ENCODE results near the gene DET1.

Gene DET1

DNA sequence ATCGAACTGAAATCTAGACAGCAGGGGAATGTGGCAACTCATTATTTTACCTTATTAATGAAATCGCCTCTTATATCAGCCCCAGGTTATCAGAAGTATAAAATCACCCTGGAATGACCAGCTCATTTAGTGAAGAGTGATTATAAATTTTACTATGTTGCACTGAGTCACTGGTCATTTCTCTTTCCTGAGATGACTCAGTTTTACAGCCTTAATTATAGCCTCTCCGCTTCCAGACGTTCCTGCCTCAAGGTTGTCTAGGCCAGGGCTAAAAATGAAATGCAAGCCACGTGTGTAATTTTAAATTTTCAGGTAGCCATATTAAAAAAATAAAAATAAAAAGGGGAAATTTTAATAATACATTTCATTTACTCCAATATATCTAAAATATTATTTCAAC is 33.3 kb downstream of the DET1 start:
- DNase-seq (ENCODE audit: low read depth), result peak; percentile 4
- Histone ChIP-seq H3K4me1 (ENCODE audit: control insufficient read depth, insufficient read depth, low read length) (no peaks in the 10 kb centered on the region), H3K4me3 (ENCODE audit: low read length) (no peak overlapping the region), H3K9me3 (ENCODE audit: control insufficient read depth, low read length) (no peaks in the 10 kb centered on the region), H3K36me3 (ENCODE audit: control insufficient read depth, insufficient read depth, low read length, severe bottlenecking) (peaks cover 48% of the 10 kb centered on the region), H3K9ac (ENCODE audit: low read length) (no peak overlapping the region), H3K27me3 (replicated peaks; ENCODE audit: control insufficient read depth, insufficient read depth, low read length) (no peaks in the 10 kb centered on the region)

DNA sequence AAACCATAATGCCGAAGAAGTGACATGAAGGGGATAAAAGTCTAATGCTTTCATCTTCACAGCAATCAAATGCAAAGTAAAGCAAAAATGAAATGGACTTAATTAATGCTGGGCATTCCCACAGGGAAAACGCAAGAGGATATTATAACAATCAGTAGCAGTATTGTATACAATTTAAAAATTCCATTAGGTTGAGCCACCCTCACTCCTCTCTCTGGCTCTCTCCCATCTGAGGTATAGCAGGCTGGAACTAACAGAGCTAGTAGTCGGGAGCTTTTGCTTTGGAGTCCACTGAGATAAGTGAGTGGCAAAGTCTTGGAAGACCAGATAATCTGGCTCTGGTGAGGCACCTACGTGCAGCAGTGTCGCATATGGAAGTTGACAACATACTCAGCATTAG is 33.9 kb downstream of the DET1 start:
- Histone ChIP-seq H3K27me3 (replicated peaks; ENCODE audit: control insufficient read depth, insufficient read depth, low read length) (no peaks in the 10 kb centered on the region), H3K9me3 (ENCODE audit: control insufficient read depth, low read length) (no peaks in the 10 kb centered on the region), H3K4me1 (ENCODE audit: control insufficient read depth, insufficient read depth, low read length) (no peaks in the 10 kb centered on the region), H3K9ac (ENCODE audit: low read length) (no peak overlapping the region), H3K4me3 (ENCODE audit: low read length) (no peak overlapping the region), H3K36me3 (ENCODE audit: control insufficient read depth, insufficient read depth, low read length, severe bottlenecking) (peaks cover 51% of the 10 kb centered on the region)
- DNase-seq (ENCODE audit: low read depth), result no peak

DNA sequence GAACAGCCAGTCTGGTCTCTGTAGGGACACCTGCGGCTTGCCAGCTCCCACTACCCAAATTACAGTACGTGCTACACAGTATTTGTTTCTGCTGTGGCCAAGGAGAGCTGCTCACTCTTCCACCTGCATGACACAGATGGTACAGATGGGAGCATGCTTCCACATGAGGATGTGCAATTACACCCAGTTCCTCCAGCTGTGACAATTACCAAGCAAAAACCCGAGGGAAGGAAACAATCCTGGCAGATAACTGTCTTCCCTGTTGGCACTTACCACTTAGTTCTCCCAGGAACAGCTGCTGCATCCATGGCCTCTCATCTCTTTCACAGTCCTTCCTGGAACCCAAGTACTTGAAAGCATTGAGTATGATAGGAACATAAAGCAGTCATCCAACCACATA is 34.4 kb downstream of the DET1 start:
- DNase-seq (ENCODE audit: low read depth), result no peak
- Histone ChIP-seq H3K4me3 (ENCODE audit: low read length) (no peak overlapping the region), H3K27me3 (replicated peaks; ENCODE audit: control insufficient read depth, insufficient read depth, low read length) (no peaks in the 10 kb centered on the region), H3K4me1 (ENCODE audit: control insufficient read depth, insufficient read depth, low read length) (no peaks in the 10 kb centered on the region), H3K36me3 (ENCODE audit: control insufficient read depth, insufficient read depth, low read length, severe bottlenecking) (peaks cover 55% of the 10 kb centered on the region), H3K9ac (ENCODE audit: low read length) (no peak overlapping the region), H3K9me3 (ENCODE audit: control insufficient read depth, low read length) (no peaks in the 10 kb centered on the region)

DNA sequence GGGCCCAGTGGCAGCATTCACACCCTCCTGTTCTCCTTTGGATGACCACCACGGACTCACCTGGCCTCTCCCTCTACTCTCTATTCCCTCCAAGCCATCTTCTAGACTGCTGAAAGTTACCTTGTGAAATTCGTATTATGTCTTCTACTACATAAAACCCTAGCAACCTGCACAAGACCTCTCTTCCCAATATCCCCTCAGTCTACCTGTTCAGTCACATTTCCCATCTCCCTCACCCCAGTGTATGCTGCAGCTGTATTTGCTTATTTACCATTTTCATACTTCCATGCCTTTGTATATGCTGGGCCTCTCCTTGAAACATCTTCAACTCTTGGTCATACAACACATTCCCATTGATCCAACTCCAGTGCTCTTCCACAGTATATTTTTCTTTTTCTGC is 35.3 kb downstream of the DET1 start:
- no peak overlapping the region for H3K9ac ChIP-seq (ENCODE audit: low read length)
- no peaks in the 10 kb centered on the region for H3K27me3 ChIP-seq (replicated peaks; ENCODE audit: control insufficient read depth, insufficient read depth, low read length)
- H3K4me1 ChIP-seq (ENCODE audit: control insufficient read depth, insufficient read depth, low read length), result no peaks in the 10 kb centered on the region
- DNase-seq (ENCODE audit: low read depth), result no peak
- no peaks in the 10 kb centered on the region for H3K9me3 ChIP-seq (ENCODE audit: control insufficient read depth, low read length)
- no peak overlapping the region for H3K4me3 ChIP-seq (ENCODE audit: low read length)
- peaks cover 49% of the 10 kb centered on the region for H3K36me3 ChIP-seq (ENCODE audit: control insufficient read depth, insufficient read depth, low read length, severe bottlenecking)

DNA sequence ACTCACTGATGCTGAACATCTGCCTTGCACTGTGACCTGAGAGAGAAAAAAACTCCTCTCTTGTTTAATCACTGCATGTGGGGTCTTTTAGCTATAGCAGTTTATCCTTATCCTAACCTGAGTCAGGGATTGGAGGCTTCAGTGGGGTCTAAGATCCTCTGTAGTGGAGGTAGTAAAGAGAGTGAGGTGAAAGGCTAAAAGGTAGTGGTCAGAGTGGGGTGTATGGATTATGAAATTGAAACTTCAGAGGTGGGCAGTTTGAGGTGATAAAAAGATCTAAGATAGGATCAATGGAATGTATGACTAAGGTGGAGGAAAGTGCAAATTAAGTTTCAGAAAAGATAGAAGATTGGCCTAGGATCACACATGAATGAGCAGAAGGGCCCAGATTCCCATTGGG is 36.5 kb downstream of the DET1 start:
- H3K36me3 ChIP-seq (ENCODE audit: control insufficient read depth, insufficient read depth, low read length, severe bottlenecking), result peaks cover 49% of the 10 kb centered on the region
- no peaks in the 10 kb centered on the region for H3K4me1 ChIP-seq (ENCODE audit: control insufficient read depth, insufficient read depth, low read length)
- no peaks in the 10 kb centered on the region for H3K27me3 ChIP-seq (replicated peaks; ENCODE audit: control insufficient read depth, insufficient read depth, low read length)
- DNase-seq (ENCODE audit: low read depth), result no peak
- H3K9ac ChIP-seq (ENCODE audit: low read length), result no peak overlapping the region
- H3K9me3 ChIP-seq (ENCODE audit: control insufficient read depth, low read length), result no peaks in the 10 kb centered on the region
- no peak overlapping the region for H3K4me3 ChIP-seq (ENCODE audit: low read length)

DNA sequence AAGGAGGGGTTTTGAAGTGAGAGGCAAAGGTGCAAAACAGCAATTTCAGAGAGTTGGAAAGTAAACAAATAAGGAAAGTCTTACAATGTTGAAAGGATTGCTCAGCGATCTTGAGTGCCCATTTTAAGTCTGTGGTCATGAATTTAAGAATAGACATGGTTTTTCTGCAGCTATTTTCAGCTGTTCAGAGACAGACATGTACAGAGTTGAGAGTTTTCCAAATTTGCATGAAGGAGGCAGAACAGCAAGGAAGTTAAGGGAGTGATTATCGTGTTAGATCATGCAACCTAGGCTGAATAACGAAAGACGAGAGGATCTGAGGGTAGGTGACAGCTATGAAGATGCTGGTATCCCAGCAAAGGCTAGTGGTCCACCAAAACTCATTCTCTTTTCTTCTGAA is 37.2 kb downstream of the DET1 start:
- Histone ChIP-seq H3K4me1 (ENCODE audit: control insufficient read depth, insufficient read depth, low read length) (no peaks in the 10 kb centered on the region), H3K36me3 (ENCODE audit: control insufficient read depth, insufficient read depth, low read length, severe bottlenecking) (peaks cover 49% of the 10 kb centered on the region), H3K27me3 (replicated peaks; ENCODE audit: control insufficient read depth, insufficient read depth, low read length) (no peaks in the 10 kb centered on the region), H3K9ac (ENCODE audit: low read length) (no peak overlapping the region), H3K4me3 (ENCODE audit: low read length) (no peak overlapping the region), H3K9me3 (ENCODE audit: control insufficient read depth, low read length) (no peaks in the 10 kb centered on the region)
- DNase-seq (ENCODE audit: low read depth), result no peak

DNA sequence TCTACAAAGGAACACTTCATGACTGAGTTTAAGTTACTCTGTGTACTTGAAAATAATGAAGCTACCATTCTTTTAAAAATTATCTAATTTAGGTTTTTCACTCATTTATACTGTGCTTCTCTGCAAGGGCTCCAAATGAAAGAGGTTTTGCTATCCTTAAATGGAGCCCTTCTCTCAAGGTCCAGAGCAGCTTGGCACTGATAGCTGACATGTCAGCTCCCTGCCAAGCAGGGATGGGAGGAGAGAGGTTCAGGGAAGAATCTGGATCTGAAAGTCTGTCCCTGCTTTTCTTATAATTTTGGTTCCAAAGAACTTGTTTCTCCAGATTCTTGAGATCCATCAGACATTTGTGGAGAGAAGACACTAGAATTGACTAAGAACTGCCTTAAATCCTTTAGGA is 39.9 kb downstream of the DET1 start:
- no peak overlapping the region for H3K9ac ChIP-seq (ENCODE audit: low read length)
- DNase-seq (ENCODE audit: low read depth), result no peak
- no peaks in the 10 kb centered on the region for H3K9me3 ChIP-seq (ENCODE audit: control insufficient read depth, low read length)
- no peaks in the 10 kb centered on the region for H3K4me1 ChIP-seq (ENCODE audit: control insufficient read depth, insufficient read depth, low read length)
- no peaks in the 10 kb centered on the region for H3K27me3 ChIP-seq (replicated peaks; ENCODE audit: control insufficient read depth, insufficient read depth, low read length)
- H3K36me3 ChIP-seq (ENCODE audit: control insufficient read depth, insufficient read depth, low read length, severe bottlenecking), result peaks cover 46% of the 10 kb centered on the region
- no peak overlapping the region for H3K4me3 ChIP-seq (ENCODE audit: low read length)

DNA sequence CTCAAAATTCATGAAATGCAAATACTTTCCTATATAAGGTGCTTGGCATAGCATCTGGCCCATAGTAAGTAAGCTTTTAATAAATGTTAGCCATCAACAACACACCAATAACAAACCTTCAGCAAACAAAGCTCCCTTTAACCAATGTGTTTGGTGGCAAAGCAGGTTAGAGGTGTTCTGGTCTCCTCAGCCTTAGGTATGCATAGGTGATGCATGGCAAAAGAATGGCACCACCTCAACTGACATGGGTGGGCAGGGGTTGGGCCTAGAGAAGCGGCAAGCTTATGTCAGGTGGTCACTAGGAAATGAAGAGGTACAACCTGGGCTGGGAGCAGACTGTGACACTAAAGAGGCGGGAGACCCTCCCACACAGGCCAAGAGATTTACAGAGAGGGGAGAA is 40.8 kb downstream of the DET1 start:
- Histone ChIP-seq H3K4me1 (ENCODE audit: control insufficient read depth, insufficient read depth, low read length) (no peaks in the 10 kb centered on the region), H3K36me3 (ENCODE audit: control insufficient read depth, insufficient read depth, low read length, severe bottlenecking) (peaks cover 37% of the 10 kb centered on the region), H3K9ac (ENCODE audit: low read length) (no peak overlapping the region), H3K27me3 (replicated peaks; ENCODE audit: control insufficient read depth, insufficient read depth, low read length) (no peaks in the 10 kb centered on the region), H3K9me3 (ENCODE audit: control insufficient read depth, low read length) (no peaks in the 10 kb centered on the region), H3K4me3 (ENCODE audit: low read length) (no peak overlapping the region)
- no peak for DNase-seq (ENCODE audit: low read depth)

DNA sequence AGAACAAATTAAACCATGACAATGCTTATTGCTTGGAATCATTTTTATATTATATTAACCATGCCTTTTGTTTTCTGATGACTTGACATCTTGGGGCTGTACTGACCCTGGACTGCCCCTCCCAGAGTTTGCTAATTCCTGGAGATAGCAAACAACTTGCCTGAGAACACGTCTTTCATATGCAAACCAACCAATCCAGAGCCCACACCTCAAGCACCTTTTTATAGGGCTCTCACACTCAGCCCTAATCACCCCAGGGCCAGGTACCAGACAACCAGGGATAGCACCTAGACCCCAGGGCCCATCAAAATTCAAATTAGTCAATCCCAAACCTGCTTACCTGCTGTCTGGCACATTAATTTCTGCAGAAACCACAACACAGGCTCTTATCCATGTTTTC is 42.0 kb downstream of the DET1 start:
- H3K27me3 ChIP-seq (replicated peaks; ENCODE audit: control insufficient read depth, insufficient read depth, low read length), result no peaks in the 10 kb centered on the region
- H3K36me3 ChIP-seq (ENCODE audit: control insufficient read depth, insufficient read depth, low read length, severe bottlenecking), result peaks cover 27% of the 10 kb centered on the region
- no peak overlapping the region for H3K9ac ChIP-seq (ENCODE audit: low read length)
- H3K4me1 ChIP-seq (ENCODE audit: control insufficient read depth, insufficient read depth, low read length), result no peaks in the 10 kb centered on the region
- DNase-seq (ENCODE audit: low read depth), result no peak
- H3K9me3 ChIP-seq (ENCODE audit: control insufficient read depth, low read length), result no peaks in the 10 kb centered on the region
- no peak overlapping the region for H3K4me3 ChIP-seq (ENCODE audit: low read length)

DNA sequence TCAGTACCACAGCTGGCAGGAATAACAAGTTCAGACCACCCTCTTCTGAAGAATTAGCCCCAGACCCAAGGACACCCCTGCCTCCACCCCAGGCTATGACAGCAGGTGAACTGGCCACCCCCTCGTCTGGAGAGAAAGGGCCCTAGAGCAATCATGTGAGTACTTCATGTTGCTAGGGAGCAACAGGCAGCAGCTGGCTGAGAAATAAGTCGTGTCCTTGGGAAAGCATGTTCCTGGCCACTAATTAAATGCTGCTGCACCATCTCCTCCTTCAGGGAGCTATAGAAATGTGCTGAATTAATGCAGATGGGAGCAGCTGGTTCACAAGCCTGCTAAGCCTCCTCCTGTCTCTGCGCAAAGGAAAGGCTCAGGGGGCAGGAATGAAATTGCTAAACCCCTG is 47.5 kb downstream of the DET1 start:
- H3K4me1 ChIP-seq (ENCODE audit: control insufficient read depth, insufficient read depth, low read length), result peaks cover 11% of the 10 kb centered on the region
- H3K4me3 ChIP-seq (ENCODE audit: low read length), result no peak overlapping the region
- DNase-seq (ENCODE audit: low read depth), result no peak
- no peak overlapping the region for H3K9ac ChIP-seq (ENCODE audit: low read length)
- H3K27me3 ChIP-seq (replicated peaks; ENCODE audit: control insufficient read depth, insufficient read depth, low read length), result no peaks in the 10 kb centered on the region
- peaks cover 6% of the 10 kb centered on the region for H3K36me3 ChIP-seq (ENCODE audit: control insufficient read depth, insufficient read depth, low read length, severe bottlenecking)
- no peaks in the 10 kb centered on the region for H3K9me3 ChIP-seq (ENCODE audit: control insufficient read depth, low read length)

DNA sequence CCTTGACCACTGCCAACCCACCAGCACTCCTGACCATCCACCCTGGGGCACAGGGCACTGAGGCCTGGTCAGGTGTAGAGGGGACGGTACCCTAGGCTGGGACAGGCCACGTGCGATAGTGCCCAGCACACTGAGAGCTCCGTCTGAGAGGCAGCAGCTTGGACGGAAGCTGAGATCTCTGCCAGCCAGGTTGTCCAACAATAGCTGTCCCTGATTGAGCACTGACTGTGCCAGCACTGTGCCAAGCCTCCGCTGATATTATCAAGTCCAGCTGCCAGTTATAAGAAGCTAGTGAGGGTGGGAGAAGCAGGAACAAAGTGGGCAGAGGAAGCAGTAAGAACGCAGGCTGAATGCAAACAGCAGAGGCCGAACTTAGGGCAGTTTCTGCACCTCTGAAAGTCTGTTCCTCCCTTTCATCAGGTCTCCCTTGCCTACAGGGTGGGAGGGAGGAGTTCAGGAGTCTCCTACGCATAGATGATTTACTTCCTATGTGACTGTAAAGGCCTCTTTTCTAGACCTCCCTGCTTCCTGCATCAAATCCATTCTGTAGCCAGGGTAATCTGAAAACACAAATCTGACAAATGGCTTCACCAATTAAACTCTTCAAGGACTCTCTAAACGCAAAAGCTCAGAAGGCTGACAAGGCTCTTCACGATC is 49.2 kb downstream of the DET1 start:
- H3K36me3 ChIP-seq (ENCODE audit: control insufficient read depth, insufficient read depth, low read length, severe bottlenecking), result peaks cover 1% of the 10 kb centered on the region

DNA sequence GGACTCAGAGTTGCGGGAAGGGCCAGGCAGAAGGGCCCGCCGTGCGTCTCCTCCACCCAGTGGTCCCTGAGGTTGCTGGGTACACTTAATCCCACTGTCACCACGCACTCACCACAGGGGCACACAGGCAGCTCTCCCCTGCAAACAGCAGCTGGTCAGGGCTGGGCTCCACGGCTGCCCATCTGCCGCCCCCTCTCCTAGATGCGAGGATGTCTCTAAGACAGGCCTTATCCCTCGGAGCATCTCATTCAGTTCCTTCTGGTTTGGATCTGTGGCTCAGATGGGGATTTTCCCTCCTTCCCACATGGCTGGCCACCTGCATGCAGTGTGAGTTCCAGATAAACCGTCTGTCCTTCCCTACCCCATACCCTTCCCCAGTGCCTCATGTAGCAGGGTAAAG is 52.6 kb downstream of the DET1 start:
- Histone ChIP-seq H3K9me3 (ENCODE audit: control insufficient read depth, low read length) (no peaks in the 10 kb centered on the region), H3K4me1 (ENCODE audit: control insufficient read depth, insufficient read depth, low read length) (peaks cover 7% of the 10 kb centered on the region), H3K4me3 (ENCODE audit: low read length) (no peak overlapping the region), H3K36me3 (ENCODE audit: control insufficient read depth, insufficient read depth, low read length, severe bottlenecking) (no peaks in the 10 kb centered on the region), H3K27me3 (replicated peaks; ENCODE audit: control insufficient read depth, insufficient read depth, low read length) (no peaks in the 10 kb centered on the region), H3K9ac (ENCODE audit: low read length) (no peak overlapping the region)
- DNase-seq (ENCODE audit: low read depth), result no peak

More for the DNA sequence above, 49.2 kb downstream of the DET1 start:
- H3K9ac ChIP-seq (ENCODE audit: low read length), result no peak overlapping the region
- H3K4me1 ChIP-seq (ENCODE audit: control insufficient read depth, insufficient read depth, low read length), result peaks cover 11% of the 10 kb centered on the region
- no peak overlapping the region for H3K4me3 ChIP-seq (ENCODE audit: low read length)
- no peak for DNase-seq (ENCODE audit: low read depth)
- H3K9me3 ChIP-seq (ENCODE audit: control insufficient read depth, low read length), result no peaks in the 10 kb centered on the region
- no peaks in the 10 kb centered on the region for H3K27me3 ChIP-seq (replicated peaks; ENCODE audit: control insufficient read depth, insufficient read depth, low read length)

All from adipocyte (in vitro differentiated cells).